GM12878 (cell line): Measurements from ENCODE around the gene ZNF805. TPM values are rescaled to one million over a fixed set of nuclear protein-coding genes. Genes with fewer than 3 reads are reported as not detected.

ENCODE experiments used
- NR2C2 ChIP-seq: IDR thresholded peaks from 2 replicates; pipeline ENCODE4 v1.6.1; 2011; ENCODE audit warnings: borderline replicate concordance, low read depth; ENCODE audit not compliant: control insufficient read depth, insufficient read length
- SMAD5 ChIP-seq: IDR thresholded peaks from 2 replicates; pipeline ENCODE4 v1.6.1; 2016; ENCODE audit warnings: antibody characterized with exemption, low read depth
- SRF ChIP-seq, 2 experiments: IDR thresholded peaks; 2 replicates each; pipeline ENCODE4 v1.6.1; 2011; ENCODE audit warnings: low read depth in 2 of 2, low read length in 2 of 2, mild to moderate bottlenecking in 1 of 2, moderate library complexity in 1 of 2
- polyA plus RNA-seq, 11 experiments: library from polyadenylated mRNA; depleted of rRNA in 4 of 11; unstranded in 6 of 11; stranded (reverse) in 5 of 11; fragments of >200 nt; fragmentation: Nextera tagmentation in 4 of 11; fragmentation: Illumina TruSeq in 1 of 11; extraction: Ambion mirVana in 4 of 11; extraction: Trizol in 1 of 11; gene quantifications; 1 replicate in 1 of 11; 2 replicates in 10 of 11; pipeline versions ENCODE4 v1.2.1 to v1.2.3, GENCODE V29; 2011 to 2016; ENCODE audit warnings: inconsistent platforms in 2 of 11, missing spikeins in 2 of 11, low read depth in 1 of 11
- total RNA-seq, 4 experiments: library from RNA; depleted of rRNA in 3 of 4; stranded (reverse); fragments of >200 nt in 3 of 4; fragmentation: Illumina TruSeq in 1 of 4; extraction: Trizol in 1 of 4; gene quantifications; 2 replicates each; pipeline versions ENCODE4 v1.2.1 to v1.2.3, GENCODE V29; 2013 to 2021
- TF ChIP-seq, protein P1 (sequence below): fragments of 450-650 bp; IDR thresholded peaks from 2 replicates; pipeline ENCODE4 v1.6.1; 2017; ENCODE audit warnings: low read depth, mild to moderate bottlenecking, moderate library complexity
- TF ChIP-seq, protein P2 (sequence below): fragments of 450-650 bp; IDR thresholded peaks from 2 replicates; pipeline ENCODE4 v1.6.1; 2017; ENCODE audit warnings: mild to moderate bottlenecking, moderate library complexity

ZNF805 gene
- total and polyA plus RNA-seq, 10 of the 15 experiments (the other 5 are each of a cell fraction or from before 2014, with no cell fraction given), result 0.31 to 8.9 (median 2.3) TPM

DNA sequence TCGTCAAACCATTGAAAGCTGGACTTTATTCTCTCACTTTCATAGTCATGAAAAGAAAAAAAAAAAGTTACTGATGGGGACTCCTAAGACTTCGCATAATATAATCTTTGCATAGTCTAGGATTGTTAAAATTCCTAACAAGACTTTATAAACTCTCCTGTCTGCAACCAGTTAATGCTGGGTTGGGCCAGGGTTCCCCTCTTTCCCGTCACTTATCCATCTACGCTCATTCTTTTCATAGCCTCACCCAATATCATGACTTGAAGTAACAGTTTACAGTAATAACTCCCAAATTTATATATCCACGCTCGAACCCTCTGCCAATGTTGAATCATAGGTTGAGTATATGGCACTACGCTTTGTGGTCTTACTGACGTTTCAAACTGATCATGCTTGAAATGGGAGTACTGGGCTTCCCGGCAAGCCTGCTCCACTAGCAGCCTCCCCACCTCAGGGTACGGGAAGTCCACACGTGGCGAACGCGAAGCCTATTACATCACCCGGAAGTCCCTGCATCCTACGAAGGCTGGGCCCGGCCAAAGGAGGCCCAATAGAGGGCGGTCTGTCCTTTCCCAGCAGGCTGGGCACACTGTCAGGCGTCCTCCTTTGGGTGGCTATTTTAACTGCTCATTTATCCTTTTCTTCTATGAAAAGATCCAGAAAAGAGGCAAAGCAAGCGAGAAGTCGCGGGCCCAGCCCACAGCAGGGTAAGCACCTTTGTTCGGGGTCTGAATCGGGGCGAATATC is 39.2 kb downstream of the ZNF805 start (continued):
- TF ChIP-seq, protein P1, sequence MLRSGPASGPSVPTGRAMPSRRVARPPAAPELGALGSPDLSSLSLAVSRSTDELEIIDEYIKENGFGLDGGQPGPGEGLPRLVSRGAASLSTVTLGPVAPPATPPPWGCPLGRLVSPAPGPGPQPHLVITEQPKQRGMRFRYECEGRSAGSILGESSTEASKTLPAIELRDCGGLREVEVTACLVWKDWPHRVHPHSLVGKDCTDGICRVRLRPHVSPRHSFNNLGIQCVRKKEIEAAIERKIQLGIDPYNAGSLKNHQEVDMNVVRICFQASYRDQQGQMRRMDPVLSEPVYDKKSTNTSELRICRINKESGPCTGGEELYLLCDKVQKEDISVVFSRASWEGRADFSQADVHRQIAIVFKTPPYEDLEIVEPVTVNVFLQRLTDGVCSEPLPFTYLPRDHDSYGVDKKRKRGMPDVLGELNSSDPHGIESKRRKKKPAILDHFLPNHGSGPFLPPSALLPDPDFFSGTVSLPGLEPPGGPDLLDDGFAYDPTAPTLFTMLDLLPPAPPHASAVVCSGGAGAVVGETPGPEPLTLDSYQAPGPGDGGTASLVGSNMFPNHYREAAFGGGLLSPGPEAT, result peak; percentile 55; the same call in 1 of the 2 replicates
- TF ChIP-seq SMAD5 (peak; percentile 82), SRF (IDR thresholded peaks at IDR 0.05; ENCODE audit: low read depth in 2 of 2, low read length in 2 of 2) (0 out of 4 replicates have a peak, but pooled peaks of 1 of the 2 experiments have one; percentile 16), NR2C2 (no peak)
- TF ChIP-seq, protein P2, sequence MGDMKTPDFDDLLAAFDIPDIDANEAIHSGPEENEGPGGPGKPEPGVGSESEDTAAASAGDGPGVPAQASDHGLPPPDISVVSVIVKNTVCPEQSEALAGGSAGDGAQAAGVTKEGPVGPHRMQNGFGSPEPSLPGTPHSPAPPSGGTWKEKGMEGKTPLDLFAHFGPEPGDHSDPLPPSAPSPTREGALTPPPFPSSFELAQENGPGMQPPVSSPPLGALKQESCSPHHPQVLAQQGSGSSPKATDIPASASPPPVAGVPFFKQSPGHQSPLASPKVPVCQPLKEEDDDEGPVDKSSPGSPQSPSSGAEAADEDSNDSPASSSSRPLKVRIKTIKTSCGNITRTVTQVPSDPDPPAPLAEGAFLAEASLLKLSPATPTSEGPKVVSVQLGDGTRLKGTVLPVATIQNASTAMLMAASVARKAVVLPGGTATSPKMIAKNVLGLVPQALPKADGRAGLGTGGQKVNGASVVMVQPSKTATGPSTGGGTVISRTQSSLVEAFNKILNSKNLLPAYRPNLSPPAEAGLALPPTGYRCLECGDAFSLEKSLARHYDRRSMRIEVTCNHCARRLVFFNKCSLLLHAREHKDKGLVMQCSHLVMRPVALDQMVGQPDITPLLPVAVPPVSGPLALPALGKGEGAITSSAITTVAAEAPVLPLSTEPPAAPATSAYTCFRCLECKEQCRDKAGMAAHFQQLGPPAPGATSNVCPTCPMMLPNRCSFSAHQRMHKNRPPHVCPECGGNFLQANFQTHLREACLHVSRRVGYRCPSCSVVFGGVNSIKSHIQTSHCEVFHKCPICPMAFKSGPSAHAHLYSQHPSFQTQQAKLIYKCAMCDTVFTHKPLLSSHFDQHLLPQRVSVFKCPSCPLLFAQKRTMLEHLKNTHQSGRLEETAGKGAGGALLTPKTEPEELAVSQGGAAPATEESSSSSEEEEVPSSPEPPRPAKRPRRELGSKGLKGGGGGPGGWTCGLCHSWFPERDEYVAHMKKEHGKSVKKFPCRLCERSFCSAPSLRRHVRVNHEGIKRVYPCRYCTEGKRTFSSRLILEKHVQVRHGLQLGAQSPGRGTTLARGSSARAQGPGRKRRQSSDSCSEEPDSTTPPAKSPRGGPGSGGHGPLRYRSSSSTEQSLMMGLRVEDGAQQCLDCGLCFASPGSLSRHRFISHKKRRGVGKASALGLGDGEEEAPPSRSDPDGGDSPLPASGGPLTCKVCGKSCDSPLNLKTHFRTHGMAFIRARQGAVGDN, result peak; percentile 48
